Osteoblast (primary cell): Measurements from ENCODE around the gene FCRLB. TPM values are rescaled to one million over a fixed set of nuclear protein-coding genes. Genes with fewer than 3 reads are reported as not detected.
A peak's percentile ranks its signal among the peaks of the same experiment; 100 is the strongest.

Source experiments
- DNase-seq: peaks from one replicate; pipeline ENCODE4 v3.0.0; 2011; ENCODE audit warnings: low spot score, mixed read lengths; ENCODE audit not compliant: insufficient read length; ENCODE audit errors: missing footprints
- H2AFZ ChIP-seq: 2 replicates; pipeline ENCODE4 v1.6.0; 2011; ENCODE audit warnings: mild to moderate bottlenecking, low read length
- H3K27ac ChIP-seq: 2 replicates; pipeline ENCODE4 v1.5.1; 2011; ENCODE audit warnings: mild to moderate bottlenecking, low read depth, low read length, moderate library complexity
- H3K27me3 ChIP-seq: 2 replicates; pipeline ENCODE4 v1.6.0; 2012; ENCODE audit warnings: mild to moderate bottlenecking, control low read depth, inconsistent platforms, low read length, moderate library complexity; ENCODE audit not compliant: insufficient read depth
- H3K36me3 ChIP-seq: 2 replicates; pipeline ENCODE4 v1.5.1; 2011; ENCODE audit warnings: mild to moderate bottlenecking, low read length, control low read depth, moderate library complexity; ENCODE audit not compliant: insufficient read depth
- H3K4me1 ChIP-seq: 2 replicates; pipeline ENCODE4 v1.5.1; 2011; ENCODE audit warnings: mild to moderate bottlenecking, low read length, control low read depth, moderate library complexity; ENCODE audit not compliant: insufficient read depth
- H3K4me2 ChIP-seq: 2 replicates; pipeline ENCODE4 v1.6.0; 2011; ENCODE audit warnings: mild to moderate bottlenecking, low read length; ENCODE audit not compliant: insufficient read depth
- H3K4me3 ChIP-seq: fragments of 200-600 bp; sonication (generic); 3 replicates; pipeline ENCODE4 v1.5.1; 2012; ENCODE audit warnings: mild to moderate bottlenecking, low read length, inconsistent platforms; ENCODE audit not compliant: insufficient read depth
- H3K79me2 ChIP-seq: 2 replicates; pipeline ENCODE4 v1.6.0; 2012; ENCODE audit warnings: mild to moderate bottlenecking, low read length, control low read depth, inconsistent platforms; ENCODE audit not compliant: insufficient read depth
- H3K9me3 ChIP-seq: 2 replicates; pipeline ENCODE4 v1.5.1; 2011; ENCODE audit warnings: low read depth, low read length, control low read depth
- H4K20me1 ChIP-seq: 2 replicates; pipeline ENCODE4 v1.6.0; 2012; ENCODE audit warnings: mild to moderate bottlenecking, low read length, control low read depth; ENCODE audit not compliant: insufficient read depth
- total RNA-seq: library from RNA; depleted of rRNA; stranded (reverse); fragments of >200 nt; gene quantifications from 2 replicates; pipeline ENCODE4 v1.2.3, GENCODE V29; 2012
- TF ChIP-seq, protein P1 (sequence below): IDR thresholded peaks from 2 replicates; pipeline ENCODE4 v1.5.1; 2011; ENCODE audit warnings: mild to moderate bottlenecking, low read depth, low read length, moderate library complexity; ENCODE audit errors: extremely low read depth

Gene FCRLB
- total RNA-seq, 1 donor = 1.8 TPM

- H3K79me2 ChIP-seq = peaks cover 3% of the 10 kb centered on the region
- H3K4me3 ChIP-seq = no peak overlapping the region
- no peaks in the 10 kb centered on the region for H3K9me3 ChIP-seq
- peaks cover 28% of the 10 kb centered on the region for H3K4me1 ChIP-seq
- TF ChIP-seq, protein P1, sequence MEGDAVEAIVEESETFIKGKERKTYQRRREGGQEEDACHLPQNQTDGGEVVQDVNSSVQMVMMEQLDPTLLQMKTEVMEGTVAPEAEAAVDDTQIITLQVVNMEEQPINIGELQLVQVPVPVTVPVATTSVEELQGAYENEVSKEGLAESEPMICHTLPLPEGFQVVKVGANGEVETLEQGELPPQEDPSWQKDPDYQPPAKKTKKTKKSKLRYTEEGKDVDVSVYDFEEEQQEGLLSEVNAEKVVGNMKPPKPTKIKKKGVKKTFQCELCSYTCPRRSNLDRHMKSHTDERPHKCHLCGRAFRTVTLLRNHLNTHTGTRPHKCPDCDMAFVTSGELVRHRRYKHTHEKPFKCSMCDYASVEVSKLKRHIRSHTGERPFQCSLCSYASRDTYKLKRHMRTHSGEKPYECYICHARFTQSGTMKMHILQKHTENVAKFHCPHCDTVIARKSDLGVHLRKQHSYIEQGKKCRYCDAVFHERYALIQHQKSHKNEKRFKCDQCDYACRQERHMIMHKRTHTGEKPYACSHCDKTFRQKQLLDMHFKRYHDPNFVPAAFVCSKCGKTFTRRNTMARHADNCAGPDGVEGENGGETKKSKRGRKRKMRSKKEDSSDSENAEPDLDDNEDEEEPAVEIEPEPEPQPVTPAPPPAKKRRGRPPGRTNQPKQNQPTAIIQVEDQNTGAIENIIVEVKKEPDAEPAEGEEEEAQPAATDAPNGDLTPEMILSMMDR = no peak
- H3K36me3 ChIP-seq = no peaks in the 10 kb centered on the region
- no peaks in the 10 kb centered on the region for H3K27me3 ChIP-seq
- no peak overlapping the region for H3K4me2 ChIP-seq
- H3K27ac ChIP-seq = no peak overlapping the region
- no peak for DNase-seq
- H4K20me1 ChIP-seq = no peaks in the 10 kb centered on the region
- H2AFZ ChIP-seq = no peak overlapping the region
These were observed 7.3 kb downstream of the FCRLB start for GRCh38 chr1:161728376-161729226.

DNA sequence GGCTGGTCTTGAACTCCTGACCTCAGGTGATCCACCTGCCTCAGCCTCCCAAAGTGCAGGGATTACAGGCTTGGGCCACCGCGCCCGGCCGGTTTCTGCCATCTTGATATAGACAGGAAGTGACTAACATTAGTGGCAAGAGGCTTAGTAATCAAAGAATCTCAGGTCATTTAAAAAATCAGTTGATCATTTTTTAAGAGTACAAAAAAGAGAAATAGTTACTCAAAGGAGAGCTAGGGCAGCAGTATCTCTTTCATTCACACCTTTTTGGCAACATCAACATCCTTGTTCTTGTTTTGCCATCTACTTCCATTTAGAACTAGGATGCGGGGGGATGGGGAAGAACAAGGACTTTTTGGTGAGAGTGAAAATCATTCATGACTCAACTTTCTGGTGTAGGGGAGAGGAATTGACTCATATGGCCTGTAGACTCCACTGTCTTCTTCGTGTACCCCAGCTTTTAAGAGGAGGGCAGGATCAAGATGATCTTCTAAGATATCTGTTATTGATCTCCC is 8.8 kb downstream of the FCRLB start:
- H3K79me2 ChIP-seq = peaks cover 3% of the 10 kb centered on the region
- peak overlapping the region; percentile 35 for H3K27ac ChIP-seq
- no peaks in the 10 kb centered on the region for H3K36me3 ChIP-seq
- H4K20me1 ChIP-seq = no peaks in the 10 kb centered on the region
- TF ChIP-seq, protein P1 = no peak
- H3K4me2 ChIP-seq = peak overlapping the region; percentile 19
- no peaks in the 10 kb centered on the region for H3K9me3 ChIP-seq
- no peaks in the 10 kb centered on the region for H3K27me3 ChIP-seq
- peaks cover 34% of the 10 kb centered on the region for H3K4me1 ChIP-seq
- H2AFZ ChIP-seq = peak overlapping the region; percentile 4
- DNase-seq = peak; percentile 88
- no peak overlapping the region for H3K4me3 ChIP-seq

DNA sequence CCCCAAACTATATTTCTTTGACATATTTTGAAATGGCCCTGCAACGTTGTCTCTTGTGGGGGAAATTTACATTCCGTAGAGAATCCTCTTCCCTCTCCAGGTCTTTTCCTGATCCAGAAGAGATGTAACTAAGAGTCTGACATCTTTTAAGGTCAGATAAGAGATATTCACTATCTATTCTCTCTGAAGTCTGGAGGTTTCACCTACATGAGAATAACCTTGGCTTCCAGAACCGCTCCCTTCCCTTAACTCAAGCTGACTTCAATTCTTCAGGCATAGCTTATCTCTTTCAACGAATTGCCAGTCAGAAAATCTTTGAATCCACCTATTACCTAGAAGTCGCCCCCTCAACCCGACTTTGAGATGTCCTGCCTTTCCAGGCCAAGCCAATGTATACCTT is 9.9 kb downstream of the FCRLB start:
- no peaks in the 10 kb centered on the region for H4K20me1 ChIP-seq
- H3K4me1 ChIP-seq = peaks cover 33% of the 10 kb centered on the region
- no peak overlapping the region for H3K4me3 ChIP-seq
- TF ChIP-seq, protein P1 = no peak
- no peak overlapping the region for H3K27ac ChIP-seq
- peaks cover under 1% of the 10 kb centered on the region for H3K79me2 ChIP-seq
- no peaks in the 10 kb centered on the region for H3K9me3 ChIP-seq
- H3K4me2 ChIP-seq = no peak overlapping the region
- H3K27me3 ChIP-seq = no peaks in the 10 kb centered on the region
- H2AFZ ChIP-seq = no peak overlapping the region
- DNase-seq = no peak
- no peaks in the 10 kb centered on the region for H3K36me3 ChIP-seq

DNA sequence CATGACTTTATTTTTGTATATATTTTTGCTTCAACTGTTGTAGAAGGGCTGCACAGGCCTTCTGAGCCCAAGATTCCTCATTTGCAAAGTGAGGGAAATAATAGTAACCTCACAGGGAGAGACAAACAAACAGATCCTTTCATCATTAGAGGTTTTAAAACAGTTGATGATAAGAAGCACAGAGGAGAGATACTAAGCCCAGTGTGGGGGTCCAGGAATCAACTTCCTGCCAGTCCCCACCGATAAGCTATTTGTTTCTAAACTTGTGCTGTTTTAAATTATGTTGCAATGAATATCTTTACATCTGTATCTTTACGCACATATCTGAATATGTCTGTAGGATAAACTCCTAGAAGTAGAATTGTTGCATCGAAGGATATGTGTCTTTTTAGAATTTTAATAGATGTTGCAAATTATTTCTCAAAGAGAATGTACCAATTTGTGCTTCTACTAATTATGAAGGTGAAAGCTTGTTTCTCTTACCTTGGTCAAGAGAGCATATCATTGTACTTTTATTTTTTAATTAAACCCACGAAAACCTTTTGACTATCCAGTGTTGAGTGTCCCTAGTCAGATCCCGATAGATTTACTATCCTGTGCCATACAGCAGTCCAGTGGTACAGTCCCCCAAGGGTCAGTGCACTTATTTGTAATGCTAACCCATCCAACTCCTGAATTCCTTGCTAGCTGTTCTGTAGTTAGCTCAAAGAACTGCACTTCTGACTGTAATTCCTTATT is 10.8 kb downstream of the FCRLB start:
- H4K20me1 ChIP-seq = no peaks in the 10 kb centered on the region
- H3K4me1 ChIP-seq = peaks cover 41% of the 10 kb centered on the region
- DNase-seq = no peak
- no peak overlapping the region for H2AFZ ChIP-seq
- TF ChIP-seq, protein P1 = no peak
- H3K27ac ChIP-seq = peak overlapping the region; percentile 80
- H3K36me3 ChIP-seq = no peaks in the 10 kb centered on the region
- H3K9me3 ChIP-seq = no peaks in the 10 kb centered on the region
- H3K4me2 ChIP-seq = no peak overlapping the region
- H3K27me3 ChIP-seq = no peaks in the 10 kb centered on the region
- no peak overlapping the region for H3K4me3 ChIP-seq
- H3K79me2 ChIP-seq = no peaks in the 10 kb centered on the region
